Measurements from ENCODE around the gene RGL1. TPM values are rescaled to one million over a fixed set of nuclear protein-coding genes. Genes with fewer than 3 reads are reported as not detected.

Gene RGL1
- total RNA-seq, 1 donor from 2014 or later: 3.2 TPM

- H3K27me3 ChIP-seq (ENCODE audit: control insufficient read depth, insufficient read depth, low read length): no peaks in the 10 kb centered on the region
- no peak overlapping the region for H3K4me3 ChIP-seq (ENCODE audit: low read depth, low read length)
- TF ChIP-seq, protein P1, sequence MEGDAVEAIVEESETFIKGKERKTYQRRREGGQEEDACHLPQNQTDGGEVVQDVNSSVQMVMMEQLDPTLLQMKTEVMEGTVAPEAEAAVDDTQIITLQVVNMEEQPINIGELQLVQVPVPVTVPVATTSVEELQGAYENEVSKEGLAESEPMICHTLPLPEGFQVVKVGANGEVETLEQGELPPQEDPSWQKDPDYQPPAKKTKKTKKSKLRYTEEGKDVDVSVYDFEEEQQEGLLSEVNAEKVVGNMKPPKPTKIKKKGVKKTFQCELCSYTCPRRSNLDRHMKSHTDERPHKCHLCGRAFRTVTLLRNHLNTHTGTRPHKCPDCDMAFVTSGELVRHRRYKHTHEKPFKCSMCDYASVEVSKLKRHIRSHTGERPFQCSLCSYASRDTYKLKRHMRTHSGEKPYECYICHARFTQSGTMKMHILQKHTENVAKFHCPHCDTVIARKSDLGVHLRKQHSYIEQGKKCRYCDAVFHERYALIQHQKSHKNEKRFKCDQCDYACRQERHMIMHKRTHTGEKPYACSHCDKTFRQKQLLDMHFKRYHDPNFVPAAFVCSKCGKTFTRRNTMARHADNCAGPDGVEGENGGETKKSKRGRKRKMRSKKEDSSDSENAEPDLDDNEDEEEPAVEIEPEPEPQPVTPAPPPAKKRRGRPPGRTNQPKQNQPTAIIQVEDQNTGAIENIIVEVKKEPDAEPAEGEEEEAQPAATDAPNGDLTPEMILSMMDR (IDR thresholded peaks at IDR 0.05; ENCODE audit: insufficient read depth, low read length, poor library complexity, severe bottlenecking): no peak
- no peaks in the 10 kb centered on the region for H3K36me3 ChIP-seq (ENCODE audit: control insufficient read depth, insufficient read depth, low read length)
- DNase-seq (ENCODE audit: low read depth): no peak
These were observed 132.7 kb downstream of the RGL1 start for GRCh38 chr1:183937611-183938010.

GRCh38 chr1:183941001-183941400, 136.1 kb downstream of the RGL1 start:
- no peak for DNase-seq (ENCODE audit: low read depth)
- Histone ChIP-seq H3K27me3 (ENCODE audit: control insufficient read depth, insufficient read depth, low read length) (no peaks in the 10 kb centered on the region), H3K36me3 (ENCODE audit: control insufficient read depth, insufficient read depth, low read length) (no peaks in the 10 kb centered on the region), H3K4me3 (ENCODE audit: low read depth, low read length) (no peak overlapping the region)
- TF ChIP-seq, protein P1 (IDR thresholded peaks at IDR 0.05; ENCODE audit: insufficient read depth, low read length, poor library complexity, severe bottlenecking): no peak

- no peaks in the 10 kb centered on the region for H3K27me3 ChIP-seq (ENCODE audit: control insufficient read depth, insufficient read depth, low read length)
- no peaks in the 10 kb centered on the region for H3K36me3 ChIP-seq (ENCODE audit: control insufficient read depth, insufficient read depth, low read length)
- DNase-seq (ENCODE audit: low read depth): peak; percentile 92
- no peak overlapping the region for H3K4me3 ChIP-seq (ENCODE audit: low read depth, low read length)
- TF ChIP-seq, protein P1 (IDR thresholded peaks at IDR 0.05; ENCODE audit: insufficient read depth, low read length, poor library complexity, severe bottlenecking): peak; percentile 26
These were observed 138.2 kb downstream of the RGL1 start for GRCh38 chr1:183942933-183943693.

DNA sequence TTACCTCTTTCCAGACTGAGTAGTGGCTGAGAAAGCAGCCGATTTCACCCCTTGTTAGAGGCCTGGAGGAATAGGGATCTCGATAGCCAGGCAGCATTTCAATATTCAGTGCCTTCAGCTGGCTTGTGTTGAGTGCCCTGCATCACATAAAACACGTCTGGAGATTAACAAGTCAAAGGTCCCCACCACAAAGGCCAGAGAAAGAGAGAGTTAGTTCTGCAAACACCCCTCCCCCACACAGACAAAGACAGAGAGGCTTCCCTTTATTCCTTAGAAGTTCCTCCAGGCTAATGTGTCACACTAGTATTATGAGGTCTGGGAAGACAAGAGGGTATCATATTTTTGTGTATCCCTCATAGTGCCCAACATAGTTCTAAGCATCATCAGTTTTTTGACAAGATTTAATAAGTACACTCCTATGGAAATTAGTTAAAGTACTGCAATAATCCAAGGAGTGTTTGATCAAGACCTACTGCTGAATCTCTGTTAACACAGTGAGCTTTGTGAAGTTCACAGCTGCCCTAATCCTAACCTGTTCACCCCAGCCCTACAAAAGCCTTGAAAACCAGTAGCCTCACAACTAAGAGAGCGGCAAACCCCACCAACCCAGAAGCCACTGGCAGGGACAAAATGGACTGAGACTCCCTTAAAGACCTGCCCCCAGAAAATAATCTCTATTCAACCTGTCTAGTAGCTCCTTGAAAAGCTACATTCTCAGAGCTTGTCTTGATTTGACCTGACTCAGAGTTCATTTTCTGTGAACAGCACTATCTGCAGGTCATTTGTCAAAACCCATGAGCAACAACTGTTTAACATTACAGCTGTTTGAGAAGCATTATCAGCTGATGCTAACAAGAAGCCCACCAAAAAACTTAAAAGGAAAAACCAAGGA, 140.8 kb downstream of the RGL1 start:
- no peaks in the 10 kb centered on the region for H3K36me3 ChIP-seq (ENCODE audit: control insufficient read depth, insufficient read depth, low read length)
- no peak overlapping the region for H3K4me3 ChIP-seq (ENCODE audit: low read depth, low read length)
- no peaks in the 10 kb centered on the region for H3K27me3 ChIP-seq (ENCODE audit: control insufficient read depth, insufficient read depth, low read length)
- TF ChIP-seq, protein P1 (IDR thresholded peaks at IDR 0.05; ENCODE audit: insufficient read depth, low read length, poor library complexity, severe bottlenecking): no peak
- DNase-seq (ENCODE audit: low read depth): no peak

DNA sequence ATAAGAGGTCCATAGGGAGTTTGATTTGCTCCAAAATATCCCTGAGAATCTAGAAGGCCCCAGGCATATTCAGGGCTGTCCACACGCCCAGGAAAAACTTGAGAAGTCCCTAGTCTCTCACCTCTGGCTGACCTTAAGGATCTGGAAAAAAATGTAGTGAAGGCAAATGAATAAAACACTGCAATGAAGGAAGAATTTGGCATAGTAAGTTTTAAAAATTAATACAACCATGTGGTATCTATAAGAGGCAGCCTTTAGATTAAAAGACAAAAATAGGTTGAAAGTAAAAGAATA, 141.3 kb downstream of the RGL1 start:
- Histone ChIP-seq H3K27me3 (ENCODE audit: control insufficient read depth, insufficient read depth, low read length) (no peaks in the 10 kb centered on the region), H3K36me3 (ENCODE audit: control insufficient read depth, insufficient read depth, low read length) (no peaks in the 10 kb centered on the region), H3K4me3 (ENCODE audit: low read depth, low read length) (no peak overlapping the region)
- DNase-seq (ENCODE audit: low read depth): no peak
- TF ChIP-seq, protein P1 (IDR thresholded peaks at IDR 0.05; ENCODE audit: insufficient read depth, low read length, poor library complexity, severe bottlenecking): no peak
